ENCODE measurements around the gene TTC16.
A peak's percentile ranks its signal among the peaks of the same experiment; 100 is the strongest.

Gene TTC16

GRCh38 chr9:127721391-127721821 is 5.5 kb downstream of the TTC16 start:
- no peak for DNase-seq

GRCh38 chr9:127722055-127722745 is 6.3 kb downstream of the TTC16 start:
- DNase-seq, result no peak

DNA sequence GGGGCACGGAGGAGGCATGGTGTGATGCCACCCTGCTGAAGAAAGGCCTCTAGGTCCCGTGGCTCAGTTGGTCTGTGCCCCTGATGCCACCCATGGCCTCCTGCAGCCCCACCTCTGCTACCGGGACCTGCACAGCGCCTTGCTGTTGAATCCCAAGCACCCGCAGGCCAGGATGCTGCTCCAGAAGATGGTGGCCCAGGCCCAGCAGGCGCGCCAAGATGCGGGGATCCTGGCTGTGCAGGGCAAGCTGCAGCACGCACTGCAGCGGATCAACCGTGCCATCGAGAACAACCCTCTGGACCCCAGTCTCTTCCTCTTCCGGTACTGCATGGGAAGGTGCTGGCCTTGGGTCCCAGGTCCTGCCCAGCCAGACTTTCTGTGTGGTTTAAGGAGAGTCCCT is 7.1 kb downstream of the TTC16 start:
- DNase-seq, result no peak

DNA sequence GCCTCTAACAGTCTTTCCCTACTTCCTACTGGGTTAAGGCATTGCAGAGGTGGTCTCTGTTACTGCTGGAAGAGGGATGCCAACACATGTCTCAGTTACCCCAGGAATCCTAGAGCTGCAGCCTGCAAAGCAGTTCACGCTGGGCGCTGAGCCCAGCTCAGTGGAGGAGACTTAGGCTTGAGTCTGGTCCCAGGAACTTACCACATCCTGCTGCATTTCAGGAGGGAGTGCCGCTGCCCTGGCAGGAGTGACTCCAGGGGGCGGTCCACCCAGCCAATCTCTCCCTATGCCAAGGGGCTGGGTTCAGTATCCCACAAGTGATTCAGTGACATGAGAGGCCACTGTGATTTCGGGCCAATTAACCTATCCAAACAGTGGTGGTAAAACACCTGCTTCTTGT is 7.6 kb downstream of the TTC16 start:
- no peak for DNase-seq

GRCh38 chr9:127724012-127724411 is 8.1 kb downstream of the TTC16 start:
- no peak for DNase-seq

DNA sequence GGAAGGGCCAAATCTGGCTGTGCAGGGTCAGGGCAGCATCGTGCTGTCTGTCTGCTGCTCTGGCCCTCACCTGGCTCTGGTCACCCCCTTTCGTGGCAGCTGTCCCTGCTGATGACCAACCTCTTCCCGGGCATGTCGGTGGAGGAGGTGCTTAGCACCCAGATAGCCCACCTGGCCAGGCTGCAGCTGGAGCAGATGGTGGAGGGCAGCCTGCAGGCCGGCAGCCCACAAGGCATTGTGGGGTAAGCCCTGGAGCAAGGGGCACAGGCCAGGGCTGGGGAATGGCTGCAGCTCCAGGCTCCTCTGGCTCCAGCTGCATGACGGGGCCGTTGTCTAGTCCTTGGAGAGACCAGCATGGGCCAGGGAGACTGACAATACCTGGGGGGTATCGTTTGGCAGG is 11.0 kb downstream of the TTC16 start:
- DNase-seq, result no peak

DNA sequence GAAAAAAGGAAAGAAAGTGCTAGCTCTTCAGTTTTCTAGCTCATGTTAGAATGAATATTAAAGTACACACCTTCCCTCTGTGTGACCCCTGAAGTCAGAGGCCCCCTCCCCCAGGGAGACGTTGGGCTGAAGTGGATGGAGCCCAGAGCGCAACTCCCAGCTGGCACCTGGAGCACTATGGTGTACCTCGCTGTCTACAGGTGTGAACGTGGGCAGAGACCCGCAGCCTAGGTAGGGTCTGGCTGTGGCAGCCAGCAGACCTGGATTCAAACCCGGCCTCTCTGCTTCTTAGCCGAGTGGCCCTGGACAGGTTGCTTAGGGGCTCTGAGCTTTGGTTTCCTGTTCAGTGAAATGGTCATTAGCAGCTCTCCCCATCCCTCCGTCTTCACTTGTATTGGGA is 12.9 kb downstream of the TTC16 start:
- no peak for DNase-seq

GRCh38 chr9:127729522-127730256 is 13.8 kb downstream of the TTC16 start:
- DNase-seq, result no peak

DNA sequence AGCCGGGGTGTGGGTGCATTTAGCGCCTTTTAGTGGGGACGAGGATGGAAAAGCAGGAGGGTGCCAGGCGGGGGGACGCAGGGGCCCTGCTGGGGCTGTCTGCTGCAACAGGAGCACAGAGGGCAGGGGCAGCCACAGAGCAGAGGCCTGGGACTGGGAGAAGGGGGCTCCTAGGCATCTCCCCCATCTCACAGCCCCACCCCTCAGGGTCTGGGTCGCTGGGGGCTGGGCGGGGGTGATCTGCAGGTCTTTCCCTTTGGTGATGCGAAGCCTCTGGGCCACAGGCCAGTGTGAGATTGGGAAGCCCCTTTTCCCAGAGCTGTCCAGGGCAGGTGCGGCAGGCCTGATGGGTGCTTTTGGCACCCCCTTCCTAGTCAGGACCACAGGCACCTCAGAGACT is 14.4 kb downstream of the TTC16 start:
- no peak for DNase-seq

GRCh38 chr9:127730799-127731410 is 15.0 kb downstream of the TTC16 start:
- no peak for DNase-seq

DNA sequence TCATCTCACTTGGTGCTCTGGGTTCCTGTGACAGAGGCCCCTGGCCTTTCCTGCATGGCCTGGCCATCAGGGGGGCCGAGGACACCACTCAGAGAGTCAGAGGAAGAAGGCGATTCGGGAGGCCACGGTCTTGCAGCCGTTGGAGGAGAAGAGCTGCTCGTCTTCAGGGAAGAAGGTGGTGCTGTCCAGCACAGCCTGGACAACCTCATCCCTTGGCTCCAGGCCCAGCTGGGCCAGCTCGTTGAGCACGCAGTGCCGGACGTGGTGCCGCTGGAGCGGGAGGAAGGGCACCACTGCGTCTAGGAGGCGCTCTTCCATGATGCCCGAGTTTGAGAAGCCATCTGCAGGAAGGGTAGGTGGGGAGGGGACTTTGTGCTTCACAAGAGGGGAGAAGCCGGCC is 16.1 kb downstream of the TTC16 start:
- DNase-seq, result no peak

- no peak for DNase-seq
Observed at GRCh38 chr9:127732444-127732843, 16.6 kb downstream of the TTC16 start.

DNA sequence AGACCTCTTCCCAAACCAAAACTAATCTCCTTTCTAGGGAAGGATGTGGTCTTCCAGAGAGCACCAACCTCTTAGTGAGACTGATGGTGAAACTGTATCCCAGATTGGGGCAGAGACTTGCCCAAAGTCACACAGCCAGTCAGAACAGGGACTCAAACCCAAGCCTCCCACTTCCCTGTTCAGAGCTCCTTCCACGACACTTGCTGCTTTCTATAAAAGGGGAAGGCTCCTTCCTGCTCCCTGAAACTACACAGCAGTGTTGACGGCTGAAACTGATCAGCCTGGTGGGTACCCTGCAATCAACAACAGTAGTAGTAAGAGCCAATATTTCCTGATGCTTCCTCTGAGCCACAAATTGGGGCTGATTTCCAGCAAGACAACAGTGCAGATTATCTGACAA is 17.7 kb downstream of the TTC16 start:
- DNase-seq, result no peak

DNA sequence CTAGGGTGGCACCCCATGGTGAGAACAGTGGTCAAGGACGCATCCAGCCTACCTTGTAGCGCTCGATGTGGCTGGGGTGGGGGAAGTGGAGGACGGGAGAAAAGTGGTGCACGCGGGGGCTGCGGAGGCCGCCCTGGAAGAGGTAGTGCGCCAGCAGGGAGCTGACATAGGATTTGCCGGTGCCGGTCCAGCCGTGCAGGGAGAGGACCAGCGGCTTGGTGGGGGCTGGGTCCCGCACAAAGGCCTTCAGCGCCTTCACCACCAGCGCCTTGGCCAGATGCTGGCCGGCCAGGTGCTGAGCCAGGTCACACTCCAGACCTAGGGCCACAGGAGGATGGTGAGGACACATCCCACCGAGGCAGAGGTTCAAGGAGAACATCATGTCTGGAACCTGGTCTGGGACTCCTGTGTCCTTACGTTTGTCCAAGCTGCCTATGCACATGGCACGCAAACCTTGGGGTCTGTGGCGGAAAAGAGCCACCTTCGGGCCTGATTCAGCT is 18.4 kb downstream of the TTC16 start:
- no peak for DNase-seq

DNA sequence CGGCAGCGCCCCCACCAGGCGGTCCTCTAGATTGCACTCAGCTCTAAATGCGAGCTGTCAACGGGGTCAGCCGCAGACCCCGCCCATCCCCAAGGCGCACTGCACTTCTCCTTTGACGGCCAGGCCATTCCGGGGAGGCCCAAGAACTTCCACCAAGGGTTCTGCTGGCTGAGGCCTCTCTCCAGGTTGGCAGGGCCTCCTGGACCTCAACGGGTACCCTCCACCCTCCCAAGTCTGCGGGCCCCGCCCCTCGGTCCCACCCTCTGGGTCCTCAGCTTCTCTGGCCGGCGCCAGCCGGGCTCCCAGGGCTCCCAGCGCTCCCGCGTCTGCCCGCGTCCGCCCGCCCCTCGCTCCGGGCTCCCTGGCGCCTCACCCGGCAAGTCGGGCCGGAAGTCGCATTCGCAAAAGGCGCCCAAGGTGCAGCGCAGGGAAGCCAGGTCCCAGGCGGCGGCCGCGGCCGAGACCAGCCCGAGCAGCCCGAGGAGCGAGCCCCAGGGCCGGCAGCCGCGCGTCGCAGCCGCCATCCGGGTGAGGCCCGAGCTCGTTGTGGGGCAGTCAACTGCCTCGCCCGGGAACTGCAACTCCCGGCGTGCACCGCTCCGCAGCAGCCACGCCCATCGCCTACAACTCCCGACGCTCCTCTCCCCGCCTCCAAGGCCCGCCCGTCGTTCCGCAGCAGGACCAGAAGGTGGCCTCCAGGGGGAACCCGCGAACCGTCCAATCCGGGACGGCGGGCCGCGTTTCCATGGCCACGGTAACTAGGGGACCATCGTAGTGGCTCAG is 19.1 kb downstream of the TTC16 start, which contains the start of gene TOR2A:
TSS of gene TOR2A (minus strand) at position 548 of the 783 bp plus-strand sequence. CDS start at position 524, 24 bp downstream.
- DNase-seq, result peak; percentile 99

GRCh38 chr9:127735530-127736185 is 19.8 kb downstream of the TTC16 start:
- DNase-seq, result no peak

GRCh38 chr9:127738666-127739065 is 22.8 kb downstream of the TTC16 start:
- DNase-seq, result no peak

- no peak for DNase-seq
Observed at GRCh38 chr9:127739614-127740330, 23.9 kb downstream of the TTC16 start.

DNA sequence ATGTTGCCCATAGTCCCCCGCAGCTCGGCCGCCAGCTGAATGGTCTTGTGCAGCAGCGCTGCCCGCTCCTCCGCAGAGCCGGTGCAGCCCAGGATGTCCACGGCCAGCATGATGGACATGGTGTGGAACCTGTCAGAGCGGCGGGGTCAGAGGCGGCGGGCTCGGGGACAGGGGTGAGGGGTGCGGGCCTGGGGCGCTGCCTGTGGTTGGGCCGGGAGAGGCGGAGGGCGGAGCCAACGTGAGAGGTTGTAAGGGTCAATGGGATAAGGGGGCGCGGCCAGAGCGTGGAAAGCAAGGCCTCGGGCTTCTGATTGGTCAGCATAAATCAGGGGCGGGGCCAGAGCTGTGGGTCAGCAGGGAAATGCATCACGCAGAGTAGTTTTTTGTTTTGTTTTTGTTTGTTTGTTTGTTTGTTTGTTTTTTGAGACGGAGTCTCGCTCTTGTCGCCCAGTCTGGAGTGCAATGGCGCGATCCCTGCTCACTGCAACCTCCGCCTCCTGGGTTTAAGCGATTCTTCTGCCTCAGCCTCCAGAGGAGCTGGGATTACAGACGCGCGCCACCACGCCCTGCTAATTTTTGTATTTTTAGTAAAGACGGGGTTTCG is 26.1 kb downstream of the TTC16 start:
- DNase-seq, result no peak

DNA sequence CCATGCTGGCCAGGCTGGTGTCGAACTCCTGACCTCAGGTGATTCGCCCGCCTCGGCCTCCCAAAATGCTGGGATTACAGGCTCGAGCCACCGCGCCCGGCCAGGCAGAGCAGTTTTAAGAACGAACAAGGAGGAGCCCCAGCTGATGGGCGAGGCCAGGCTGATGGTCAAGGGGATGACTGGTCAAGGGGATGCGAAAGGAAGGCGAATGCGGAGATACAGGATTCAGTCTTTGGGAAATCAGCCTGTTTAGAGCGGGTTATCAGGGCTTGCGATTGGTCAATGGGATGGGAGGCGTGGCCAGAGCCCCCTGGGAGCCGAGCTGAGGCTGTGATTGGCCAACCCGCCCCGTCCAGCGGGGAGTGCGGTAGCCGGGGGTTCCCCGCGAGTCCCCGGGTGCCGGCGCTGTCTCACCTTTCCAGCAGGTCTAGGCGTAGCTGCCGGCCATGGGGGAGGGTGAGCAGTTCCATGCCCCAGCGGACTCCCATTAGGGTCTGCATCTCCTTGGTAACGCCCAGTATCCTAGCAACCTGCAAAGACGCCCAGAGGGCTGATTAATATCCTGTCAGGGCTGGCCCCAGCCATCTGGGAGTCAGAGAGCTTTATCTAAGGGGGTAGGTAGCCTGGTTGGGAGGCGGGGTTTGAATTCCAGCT is 26.7 kb downstream of the TTC16 start:
- no peak for DNase-seq
